HG03558 (cell line): ENCODE data around the gene DHX8.

Experiments used
- ATAC-seq: cut with Tn5 transposase; IDR thresholded peaks from one replicate; pipeline ENCODE4 v1.9.1; 2021; ENCODE audit warnings: moderate number of reproducible peaks; ENCODE audit not compliant: unreplicated experiment; ENCODE audit errors: extremely low read depth

The DHX8 gene

GRCh38 chr17:43543771-43544575 is 60.2 kb downstream of the DHX8 start:
- ATAC-seq = no peak

- no peak for ATAC-seq
Measured at GRCh38 chr17:43545383-43545632, 61.5 kb downstream of the DHX8 start.

- ATAC-seq = no peak
Measured at GRCh38 chr17:43546319-43547188, 62.8 kb downstream of the DHX8 start, which contains the start of gene ETV4. ETV4 (minus strand) TSS chr17:43546340; CDS start chr17:43545617, 723 bp downstream.

- ATAC-seq = no peak
Measured at GRCh38 chr17:43547189-43547550, 63.4 kb downstream of the DHX8 start.

- no peak for ATAC-seq
Measured at GRCh38 chr17:43547659-43548256, 64.0 kb downstream of the DHX8 start.

- no peak for ATAC-seq
Measured at GRCh38 chr17:43548689-43549379, 65.1 kb downstream of the DHX8 start.

GRCh38 chr17:43549496-43549895 is 65.7 kb downstream of the DHX8 start:
- no peak for ATAC-seq

GRCh38 chr17:43550754-43551153 is 67.0 kb downstream of the DHX8 start:
- ATAC-seq = no peak

- ATAC-seq = no peak
Measured at GRCh38 chr17:43552229-43552837, 68.6 kb downstream of the DHX8 start.

- ATAC-seq = no peak
Measured at GRCh38 chr17:43553573-43553972, 69.8 kb downstream of the DHX8 start.

GRCh38 chr17:43554857-43555256 is 71.1 kb downstream of the DHX8 start:
- no peak for ATAC-seq

GRCh38 chr17:43556292-43556691 is 72.5 kb downstream of the DHX8 start:
- no peak for ATAC-seq

GRCh38 chr17:43558805-43559160 is 75.0 kb downstream of the DHX8 start:
- ATAC-seq = no peak

- no peak for ATAC-seq
Measured at GRCh38 chr17:43559161-43559816, 75.5 kb downstream of the DHX8 start.

GRCh38 chr17:43560461-43561427 is 77.0 kb downstream of the DHX8 start:
- no peak for ATAC-seq

- ATAC-seq = no peak
Measured at GRCh38 chr17:43562679-43563599, 79.2 kb downstream of the DHX8 start.
